Ishikawa (cell line): ENCODE data around the gene RIMS4.

ENCODE experiments used
- CEBPB ChIP-seq: IDR thresholded peaks from 2 replicates; pipeline ENCODE4 v1.6.1; 2012
- CREB1 ChIP-seq: IDR thresholded peaks from 2 replicates; pipeline ENCODE4 v1.6.1; 2012; ENCODE audit warnings: low read depth
- EGR1 ChIP-seq: IDR thresholded peaks from 2 replicates; pipeline ENCODE4 v1.6.1; 2012
- EP300 ChIP-seq: IDR thresholded peaks from 2 replicates; pipeline ENCODE4 v1.6.1; 2012; ENCODE audit warnings: borderline replicate concordance
- FOXM1 ChIP-seq: IDR thresholded peaks from 2 replicates; pipeline ENCODE4 v1.6.1; 2012; ENCODE audit warnings: low read depth, borderline replicate concordance
- RAD21 ChIP-seq: IDR thresholded peaks from 2 replicates; pipeline ENCODE4 v1.6.1; 2012; ENCODE audit warnings: low read depth
- TAF1 ChIP-seq: IDR thresholded peaks from 2 replicates; pipeline ENCODE4 v1.6.1; 2012; ENCODE audit warnings: low read depth, mild to moderate bottlenecking
- TCF12 ChIP-seq: IDR thresholded peaks from 2 replicates; pipeline ENCODE4 v1.6.1; 2012; ENCODE audit warnings: low read depth
- TEAD4 ChIP-seq: IDR thresholded peaks from 2 replicates; pipeline ENCODE4 v1.6.1; 2012
- YY1 ChIP-seq: IDR thresholded peaks from 2 replicates; pipeline ENCODE4 v1.6.1; 2012; ENCODE audit warnings: low read depth
- ZBTB7A ChIP-seq: IDR thresholded peaks from 2 replicates; pipeline ENCODE4 v1.6.1; 2012; ENCODE audit warnings: low read depth
- TF ChIP-seq, protein P1 (sequence below): IDR thresholded peaks from 2 replicates; pipeline ENCODE4 v1.6.1; 2012
- TF ChIP-seq, protein P2 (sequence below): IDR thresholded peaks from 2 replicates; pipeline ENCODE4 v1.6.1; 2012; ENCODE audit warnings: low read depth, mild to moderate bottlenecking
- TF ChIP-seq, protein P3 (sequence below): IDR thresholded peaks from 2 replicates; pipeline ENCODE4 v1.6.1; 2012

DNA sequence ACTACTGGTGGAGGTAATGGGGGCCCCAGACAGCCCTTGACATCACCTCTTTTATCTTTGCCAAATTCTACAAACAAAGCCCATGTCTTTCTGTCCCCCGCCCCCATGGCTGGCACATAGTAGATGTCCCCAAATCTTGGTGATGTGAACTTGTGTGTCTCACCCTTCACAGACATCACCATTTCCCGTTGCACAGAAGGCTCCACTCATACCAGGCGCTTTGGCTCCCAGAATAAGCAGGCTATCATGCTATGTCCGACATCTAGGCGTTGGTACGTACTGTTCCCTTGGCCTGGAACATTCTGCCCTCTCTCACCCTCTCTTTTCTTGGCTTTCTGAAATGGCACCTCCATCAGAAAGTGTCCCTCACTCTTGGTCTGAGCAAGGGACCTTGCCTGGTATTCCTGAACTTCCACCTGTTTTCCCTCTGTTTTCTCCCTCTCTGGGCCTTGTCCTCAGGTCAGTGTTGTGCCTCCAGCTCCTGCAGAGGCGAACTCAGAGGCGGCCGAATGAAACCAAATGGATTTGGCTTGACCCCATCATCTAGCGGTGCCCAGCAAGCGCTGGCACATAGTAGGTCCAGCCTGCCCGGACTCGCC is 96.1 kb downstream of the RIMS4 start:
- TF ChIP-seq TCF12: no peak
- no peak for TF ChIP-seq EP300
- TF ChIP-seq, protein P1, sequence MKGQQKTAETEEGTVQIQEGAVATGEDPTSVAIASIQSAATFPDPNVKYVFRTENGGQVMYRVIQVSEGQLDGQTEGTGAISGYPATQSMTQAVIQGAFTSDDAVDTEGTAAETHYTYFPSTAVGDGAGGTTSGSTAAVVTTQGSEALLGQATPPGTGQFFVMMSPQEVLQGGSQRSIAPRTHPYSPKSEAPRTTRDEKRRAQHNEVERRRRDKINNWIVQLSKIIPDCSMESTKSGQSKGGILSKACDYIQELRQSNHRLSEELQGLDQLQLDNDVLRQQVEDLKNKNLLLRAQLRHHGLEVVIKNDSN: no peak
- TF ChIP-seq TAF1: no peak
- TF ChIP-seq, protein P2, sequence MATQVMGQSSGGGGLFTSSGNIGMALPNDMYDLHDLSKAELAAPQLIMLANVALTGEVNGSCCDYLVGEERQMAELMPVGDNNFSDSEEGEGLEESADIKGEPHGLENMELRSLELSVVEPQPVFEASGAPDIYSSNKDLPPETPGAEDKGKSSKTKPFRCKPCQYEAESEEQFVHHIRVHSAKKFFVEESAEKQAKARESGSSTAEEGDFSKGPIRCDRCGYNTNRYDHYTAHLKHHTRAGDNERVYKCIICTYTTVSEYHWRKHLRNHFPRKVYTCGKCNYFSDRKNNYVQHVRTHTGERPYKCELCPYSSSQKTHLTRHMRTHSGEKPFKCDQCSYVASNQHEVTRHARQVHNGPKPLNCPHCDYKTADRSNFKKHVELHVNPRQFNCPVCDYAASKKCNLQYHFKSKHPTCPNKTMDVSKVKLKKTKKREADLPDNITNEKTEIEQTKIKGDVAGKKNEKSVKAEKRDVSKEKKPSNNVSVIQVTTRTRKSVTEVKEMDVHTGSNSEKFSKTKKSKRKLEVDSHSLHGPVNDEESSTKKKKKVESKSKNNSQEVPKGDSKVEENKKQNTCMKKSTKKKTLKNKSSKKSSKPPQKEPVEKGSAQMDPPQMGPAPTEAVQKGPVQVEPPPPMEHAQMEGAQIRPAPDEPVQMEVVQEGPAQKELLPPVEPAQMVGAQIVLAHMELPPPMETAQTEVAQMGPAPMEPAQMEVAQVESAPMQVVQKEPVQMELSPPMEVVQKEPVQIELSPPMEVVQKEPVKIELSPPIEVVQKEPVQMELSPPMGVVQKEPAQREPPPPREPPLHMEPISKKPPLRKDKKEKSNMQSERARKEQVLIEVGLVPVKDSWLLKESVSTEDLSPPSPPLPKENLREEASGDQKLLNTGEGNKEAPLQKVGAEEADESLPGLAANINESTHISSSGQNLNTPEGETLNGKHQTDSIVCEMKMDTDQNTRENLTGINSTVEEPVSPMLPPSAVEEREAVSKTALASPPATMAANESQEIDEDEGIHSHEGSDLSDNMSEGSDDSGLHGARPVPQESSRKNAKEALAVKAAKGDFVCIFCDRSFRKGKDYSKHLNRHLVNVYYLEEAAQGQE: no peak
- no peak for TF ChIP-seq ZBTB7A
- no peak for TF ChIP-seq YY1
- TF ChIP-seq CREB1: no peak
- TF ChIP-seq EGR1: no peak
- no peak for TF ChIP-seq TEAD4
- no peak for TF ChIP-seq FOXM1
- TF ChIP-seq, protein P3, sequence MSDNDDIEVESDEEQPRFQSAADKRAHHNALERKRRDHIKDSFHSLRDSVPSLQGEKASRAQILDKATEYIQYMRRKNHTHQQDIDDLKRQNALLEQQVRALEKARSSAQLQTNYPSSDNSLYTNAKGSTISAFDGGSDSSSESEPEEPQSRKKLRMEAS: no peak
- TF ChIP-seq RAD21: no peak
- no peak for TF ChIP-seq CEBPB
